Measurements from ENCODE around the gene BOK. TPM values are rescaled to one million over a fixed set of nuclear protein-coding genes. Genes with fewer than 3 reads are reported as not detected.

Gene BOK
- total and polyA plus RNA-seq, 2 donors (not counting 1 experiment from before 2014, with no cell fraction given): 21.2 to 42.4 TPM

- H4K20me1 ChIP-seq (ENCODE audit: control insufficient read depth, extremely low read depth, insufficient read depth, low read length): peaks cover 1% of the 10 kb centered on the region
- no peaks in the 10 kb centered on the region for H3K27me3 ChIP-seq (ENCODE audit: control insufficient read depth, insufficient read depth, low read length)
- TF ChIP-seq CTCF (conservative IDR thresholded peaks at IDR 0.05 in 1 of 2, IDR thresholded peaks at IDR 0.05 in 1 of 2; ENCODE audit: low read depth in 1 of 2, low read length in 2 of 2) (no peak), EZH2 (IDR thresholded peaks at IDR 0.05; ENCODE audit: low read length, missing control alignments) (no peak)
- H3K4me3 ChIP-seq (replicated peaks in 1 of 4; ENCODE audit: control extremely low read depth in 1 of 4, insufficient read depth in 1 of 4, low read depth in 3 of 4, low read length in 4 of 4): no peak overlapping the region
- H2AFZ ChIP-seq (ENCODE audit: low read length): no peak overlapping the region
- peaks cover 2% of the 10 kb centered on the region for H3K36me3 ChIP-seq (ENCODE audit: control insufficient read depth, insufficient read depth, low read length)
- peaks cover 2% of the 10 kb centered on the region for H3K4me1 ChIP-seq (ENCODE audit: control insufficient read depth, extremely low read depth, insufficient read depth, low read length)
- no peak overlapping the region for H3K4me2 ChIP-seq (ENCODE audit: extremely low read depth, insufficient read depth, low read length)
- H3K79me2 ChIP-seq (ENCODE audit: control insufficient read depth, insufficient read depth, low read length): peaks cover 33% of the 10 kb centered on the region
- no peaks in the 10 kb centered on the region for H3K9me3 ChIP-seq (ENCODE audit: control insufficient read depth, insufficient read depth, low read depth, low read length)
- H3K27ac ChIP-seq (ENCODE audit: insufficient read depth, low read length): no peak overlapping the region
- no peak overlapping the region for H3K9ac ChIP-seq (ENCODE audit: insufficient read depth, low read length)
- DNase-seq (ENCODE audit: low read depth in 2 of 2): no peak
These were observed 59.0 kb downstream of the BOK start for GRCh38 chr2:241617431-241618154.

GRCh38 chr2:241618296-241618805 is 59.8 kb downstream of the BOK start:
- Histone ChIP-seq H3K4me1 (ENCODE audit: control insufficient read depth, extremely low read depth, insufficient read depth, low read length) (peaks cover 2% of the 10 kb centered on the region), H3K4me3 (replicated peaks in 1 of 4; ENCODE audit: control extremely low read depth in 1 of 4, insufficient read depth in 1 of 4, low read depth in 3 of 4, low read length in 4 of 4) (no peak overlapping the region), H3K27me3 (ENCODE audit: control insufficient read depth, insufficient read depth, low read length) (no peaks in the 10 kb centered on the region), H3K4me2 (ENCODE audit: extremely low read depth, insufficient read depth, low read length) (no peak overlapping the region), H3K9me3 (ENCODE audit: control insufficient read depth, insufficient read depth, low read depth, low read length) (no peaks in the 10 kb centered on the region), H4K20me1 (ENCODE audit: control insufficient read depth, extremely low read depth, insufficient read depth, low read length) (no peaks in the 10 kb centered on the region), H3K36me3 (ENCODE audit: control insufficient read depth, insufficient read depth, low read length) (peaks cover 2% of the 10 kb centered on the region), H3K79me2 (ENCODE audit: control insufficient read depth, insufficient read depth, low read length) (peaks cover 35% of the 10 kb centered on the region), H3K9ac (ENCODE audit: insufficient read depth, low read length) (no peak overlapping the region), H3K27ac (ENCODE audit: insufficient read depth, low read length) (no peak overlapping the region), H2AFZ (ENCODE audit: low read length) (no peak overlapping the region)
- no peak for DNase-seq (ENCODE audit: low read depth in 2 of 2)
- TF ChIP-seq CTCF (conservative IDR thresholded peaks at IDR 0.05 in 1 of 2, IDR thresholded peaks at IDR 0.05 in 1 of 2; ENCODE audit: low read depth in 1 of 2, low read length in 2 of 2) (no peak), EZH2 (IDR thresholded peaks at IDR 0.05; ENCODE audit: low read length, missing control alignments) (no peak)

GRCh38 chr2:241618829-241619228 is 60.3 kb downstream of the BOK start:
- Histone ChIP-seq H4K20me1 (ENCODE audit: control insufficient read depth, extremely low read depth, insufficient read depth, low read length) (no peaks in the 10 kb centered on the region), H3K27ac (ENCODE audit: insufficient read depth, low read length) (no peak overlapping the region), H3K79me2 (ENCODE audit: control insufficient read depth, insufficient read depth, low read length) (peaks cover 39% of the 10 kb centered on the region), H3K9me3 (ENCODE audit: control insufficient read depth, insufficient read depth, low read depth, low read length) (no peaks in the 10 kb centered on the region), H3K36me3 (ENCODE audit: control insufficient read depth, insufficient read depth, low read length) (peaks cover 3% of the 10 kb centered on the region), H3K4me2 (ENCODE audit: extremely low read depth, insufficient read depth, low read length) (no peak overlapping the region), H3K4me3 (replicated peaks in 1 of 4; ENCODE audit: control extremely low read depth in 1 of 4, insufficient read depth in 1 of 4, low read depth in 3 of 4, low read length in 4 of 4) (no peak overlapping the region), H2AFZ (ENCODE audit: low read length) (no peak overlapping the region), H3K4me1 (ENCODE audit: control insufficient read depth, extremely low read depth, insufficient read depth, low read length) (peaks cover 2% of the 10 kb centered on the region), H3K9ac (ENCODE audit: insufficient read depth, low read length) (no peak overlapping the region), H3K27me3 (ENCODE audit: control insufficient read depth, insufficient read depth, low read length) (no peaks in the 10 kb centered on the region)
- DNase-seq (ENCODE audit: low read depth in 2 of 2): no peak
- no peak for TF ChIP-seq EZH2 (IDR thresholded peaks at IDR 0.05; ENCODE audit: low read length, missing control alignments)
- TF ChIP-seq CTCF (conservative IDR thresholded peaks at IDR 0.05 in 1 of 2, IDR thresholded peaks at IDR 0.05 in 1 of 2; ENCODE audit: low read depth in 1 of 2, low read length in 2 of 2): no peak

All from fibroblast of lung (primary cell).